ENCODE data around the gene TPP1. TPM values are rescaled to one million over a fixed set of nuclear protein-coding genes. Genes with fewer than 3 reads are reported as not detected.

The TPP1 gene
- total RNA-seq, 2 experiments from 2014 or later = 130 to 131 TPM

- ChIA-PET POLR2A (interaction anchor here (0.8 to 6.6 kb wide), 5 partner anchors 10 to 67 kb away, joined by 3 to 108 read pairs (median 7); partner anchors contain the start of genes ILK, MRPL17, RRP8 and TAF10), CTCF (interaction anchor here (0.6 to 1.9 kb wide), 4 partner anchors 9 to 1073 kb away, joined by 3 to 7 read pairs (median 4); partner anchors contain the start of gene MRPL17)
- H3K36me3 Mint-ChIP-seq (ENCODE audit: low read depth) = peaks cover 2% of the 10 kb centered on the region
- H3K4me3 Mint-ChIP-seq = no peak overlapping the region
- no peaks in the 10 kb centered on the region for H3K9me3 Mint-ChIP-seq
- H3K27ac Mint-ChIP-seq = no peak overlapping the region
- H3K27me3 Mint-ChIP-seq = no peaks in the 10 kb centered on the region
- no peak for DNase-seq
- peaks cover 4% of the 10 kb centered on the region for H3K4me1 Mint-ChIP-seq
Observed at GRCh38 chr11:6621711-6622211, 2.5 kb upstream of the TPP1 start.

- ChIA-PET POLR2A (interaction anchor here (1.4 to 6.6 kb wide), 4 partner anchors 9 to 63 kb away, joined by 3 to 108 read pairs (median 13); partner anchors contain the start of genes ILK, MRPL17, RRP8 and TAF10), CTCF (interaction anchor here (0.8 to 4.4 kb wide), 4 partner anchors 9 to 63 kb away, joined by 3 to 59 read pairs (median 22); partner anchors contain the start of genes MRPL17 and TAF10)
- no peak overlapping the region for H3K27ac Mint-ChIP-seq
- no peaks in the 10 kb centered on the region for H3K27me3 Mint-ChIP-seq
- DNase-seq = no peak
- peaks cover 6% of the 10 kb centered on the region for H3K4me1 Mint-ChIP-seq
- no peak overlapping the region for H3K4me3 Mint-ChIP-seq
- peaks cover 13% of the 10 kb centered on the region for H3K36me3 Mint-ChIP-seq (ENCODE audit: low read depth)
- H3K9me3 Mint-ChIP-seq = no peaks in the 10 kb centered on the region
Observed at GRCh38 chr11:6620636-6621035, 1.4 kb upstream of the TPP1 start.

GRCh38 chr11:6618117-6619003, 862 bp downstream of the TPP1 start:
- CTCF ChIA-PET = interaction anchor here (0.6 to 4.4 kb wide), 29 partner anchors 9 to 240 kb away, joined by 3 to 59 read pairs (median 3); partner anchors contain the start of genes ARFIP2, ILK, MRPL17 and RRP8
- Mint-ChIP-seq H3K27me3 (no peaks in the 10 kb centered on the region), H3K4me3 (no peak overlapping the region), H3K27ac (no peak overlapping the region), H3K4me1 (peaks cover 6% of the 10 kb centered on the region), H3K36me3 (ENCODE audit: low read depth) (peaks cover 18% of the 10 kb centered on the region), H3K9me3 (no peaks in the 10 kb centered on the region)
- peak; percentile 77 for DNase-seq
- POLR2A ChIA-PET = interaction anchor here (0.8 to 6.6 kb wide), 24 partner anchors 8 to 298 kb away, joined by 3 to 108 read pairs (median 6); partner anchors contain the start of genes APBB1, ARFIP2, CAVIN3 and ILK

- ChIA-PET CTCF (interaction anchor here (0.6 to 4.4 kb wide), 13 partner anchors 8 to 238 kb away, joined by 3 to 59 read pairs (median 4); partner anchors contain the start of genes ILK, MRPL17 and RRP8), POLR2A (interaction anchor here (0.8 to 6.6 kb wide), 13 partner anchors 10 to 239 kb away, joined by 3 to 108 read pairs (median 15); partner anchors contain the start of genes APBB1, ARFIP2, ILK and MRPL17)
- no peak for DNase-seq
- Mint-ChIP-seq H3K27me3 (no peaks in the 10 kb centered on the region), H3K9me3 (no peaks in the 10 kb centered on the region), H3K36me3 (ENCODE audit: low read depth) (peaks cover 18% of the 10 kb centered on the region), H3K27ac (no peak overlapping the region), H3K4me1 (peaks cover 6% of the 10 kb centered on the region), H3K4me3 (no peak overlapping the region)
Observed at GRCh38 chr11:6617315-6617781, 1.9 kb downstream of the TPP1 start.

- peak overlapping the region; percentile 18 for H3K4me3 Mint-ChIP-seq
- no peaks in the 10 kb centered on the region for H3K9me3 Mint-ChIP-seq
- peaks cover 6% of the 10 kb centered on the region for H3K4me1 Mint-ChIP-seq
- DNase-seq = no peak
- ChIA-PET POLR2A (interaction anchor here (1.3 to 6.6 kb wide), 4 partner anchors 10 to 66 kb away, joined by 5 to 108 read pairs (median 34); partner anchors contain the start of genes ILK, MRPL17 and RRP8), CTCF (interaction anchor here (0.5 to 4.4 kb wide), 5 partner anchors 51 to 241 kb away, joined by 3 to 59 read pairs (median 6); partner anchors contain the start of gene MRPL17)
- H3K36me3 Mint-ChIP-seq (ENCODE audit: low read depth) = peaks cover 18% of the 10 kb centered on the region
- no peaks in the 10 kb centered on the region for H3K27me3 Mint-ChIP-seq
- H3K27ac Mint-ChIP-seq = no peak overlapping the region
Observed at GRCh38 chr11:6616596-6617250, 2.5 kb downstream of the TPP1 start.

- Mint-ChIP-seq H3K9me3 (no peaks in the 10 kb centered on the region), H3K4me1 (peaks cover 12% of the 10 kb centered on the region), H3K4me3 (no peak overlapping the region), H3K27me3 (no peaks in the 10 kb centered on the region), H3K27ac (no peak overlapping the region), H3K36me3 (ENCODE audit: low read depth) (peaks cover 24% of the 10 kb centered on the region)
- ChIA-PET CTCF (interaction anchor here (0.5 to 1.3 kb wide), 2 partner anchors 67 to 240 kb away, joined by 3 to 6 read pairs; partner anchors contain the start of gene MRPL17), POLR2A (interaction anchor here (1.3 kb wide), 1 partner anchor 9 kb away, joined by 5 read pairs; no protein-coding TSS in a partner anchor)
- DNase-seq = no peak
Observed at GRCh38 chr11:6615882-6616585, 3.2 kb downstream of the TPP1 start.

GRCh38 chr11:6615046-6615445, 4.2 kb downstream of the TPP1 start:
- ChIA-PET CTCF (no interaction called here), POLR2A (interaction anchor here (1.3 kb wide), 1 partner anchor 8 kb away, joined by 5 read pairs; no protein-coding TSS in a partner anchor)
- H3K27me3 Mint-ChIP-seq = no peaks in the 10 kb centered on the region
- no peak overlapping the region for H3K27ac Mint-ChIP-seq
- no peak overlapping the region for H3K4me3 Mint-ChIP-seq
- H3K36me3 Mint-ChIP-seq (ENCODE audit: low read depth) = peaks cover 34% of the 10 kb centered on the region
- peaks cover 22% of the 10 kb centered on the region for H3K4me1 Mint-ChIP-seq
- no peak for DNase-seq
- H3K9me3 Mint-ChIP-seq = no peaks in the 10 kb centered on the region

GRCh38 chr11:6614446-6614845, 4.8 kb downstream of the TPP1 start:
- H3K36me3 Mint-ChIP-seq (ENCODE audit: low read depth) = peaks cover 40% of the 10 kb centered on the region
- H3K4me3 Mint-ChIP-seq = no peak overlapping the region
- ChIA-PET CTCF (interaction anchor here (1.0 kb wide), 1 partner anchor 69 kb away, joined by 3 read pairs; the partner anchor contains the start of gene MRPL17), POLR2A (interaction anchor here (3.6 kb wide), 1 partner anchor 11 kb away, joined by 27 read pairs; the partner anchor contains the start of genes ILK and RRP8)
- no peaks in the 10 kb centered on the region for H3K27me3 Mint-ChIP-seq
- no peak for DNase-seq
- H3K4me1 Mint-ChIP-seq = peaks cover 28% of the 10 kb centered on the region
- H3K27ac Mint-ChIP-seq = no peak overlapping the region
- H3K9me3 Mint-ChIP-seq = no peaks in the 10 kb centered on the region

GRCh38 chr11:6613496-6613895, 5.7 kb downstream of the TPP1 start:
- H3K27me3 Mint-ChIP-seq = no peaks in the 10 kb centered on the region

GRCh38 chr11:6612213-6613041, 6.8 kb downstream of the TPP1 start, which contains the start of gene TAF10:
Gene TAF10 (minus strand): TSS chr11:6612216. CDS start chr11:6612189, 27 bp downstream.
- H3K36me3 Mint-ChIP-seq (ENCODE audit: low read depth) = peaks cover 59% of the 10 kb centered on the region
- ChIA-PET POLR2A (interaction anchor here (0.7 to 3.6 kb wide), 27 partner anchors 9 to 923 kb away, joined by 3 to 37 read pairs (median 4); partner anchors contain the start of genes APBB1, ARFIP2, ILK and MRPL17), CTCF (interaction anchor here (0.6 to 3.1 kb wide), 15 partner anchors 8 to 234 kb away, joined by 3 to 30 read pairs (median 3); partner anchors contain the start of genes ARFIP2, ILK, MRPL17 and RRP8)
- peak within 1 kb of the TSS; percentile 87 for H3K27ac Mint-ChIP-seq
- H3K27me3 Mint-ChIP-seq = no peaks in the 10 kb centered on the region
- H3K4me3 Mint-ChIP-seq = peak within 1 kb of the TSS; percentile 88
- H3K9me3 Mint-ChIP-seq = no peaks in the 10 kb centered on the region
- DNase-seq = peak; percentile 96
- peaks cover 47% of the 10 kb centered on the region for H3K4me1 Mint-ChIP-seq

More at GRCh38 chr11:6613496-6613895, 5.7 kb downstream of the TPP1 start:
- Mint-ChIP-seq H3K9me3 (no peaks in the 10 kb centered on the region), H3K4me1 (peaks cover 36% of the 10 kb centered on the region), H3K36me3 (ENCODE audit: low read depth) (peaks cover 49% of the 10 kb centered on the region), H3K27ac (no peak overlapping the region), H3K4me3 (no peak overlapping the region)
- ChIA-PET CTCF (interaction anchor here (0.7 to 3.1 kb wide), 10 partner anchors 8 to 235 kb away, joined by 3 to 30 read pairs (median 3); partner anchors contain the start of genes ILK, MRPL17 and RRP8), POLR2A (interaction anchor here (0.8 to 3.6 kb wide), 11 partner anchors 8 to 212 kb away, joined by 3 to 37 read pairs (median 5); partner anchors contain the start of genes ARFIP2, ILK, MRPL17 and RRP8)
- no peak for DNase-seq
